GM12892 (cell line): ENCODE measurements around the gene CACNA1E.

Experiments
- DNase-seq: peaks from one replicate; pipeline ENCODE4 v3.0.0; 2011; ENCODE audit not compliant: insufficient read length
- FAIRE-seq: peaks from 2 replicates; lab custom pipeline; 2011; peaks lifted over from hg19 to GRCh38; lab: Jason Lieb, UNC
- POLR2A ChIP-seq: IDR thresholded peaks from 2 replicates; pipeline ENCODE4 v1.6.1; 2011; ENCODE audit warnings: low read depth, low read length, control low read depth
- POLR2AphosphoS5 ChIP-seq: IDR thresholded peaks from 2 replicates; pipeline ENCODE4 v1.6.1; 2011; ENCODE audit warnings: low read depth, low read length, control low read depth
- TAF1 ChIP-seq: IDR thresholded peaks from 2 replicates; pipeline ENCODE4 v1.6.1; 2011; ENCODE audit warnings: low read depth, mild to moderate bottlenecking, control low read depth, low read length, borderline replicate concordance

Gene CACNA1E

GRCh38 chr1:181798191-181798926 lies 315.0 kb downstream of the CACNA1E start:
- TF ChIP-seq POLR2A (no peak; the same call in 1 of the 2 replicates), POLR2AphosphoS5 (no peak), TAF1 (no peak)
- no peak for FAIRE-seq
- no peak for DNase-seq

GRCh38 chr1:181801617-181802016 lies 318.3 kb downstream of the CACNA1E start:
- TF ChIP-seq POLR2A (no peak; the same call in 1 of the 2 replicates), POLR2AphosphoS5 (no peak), TAF1 (no peak)
- DNase-seq: no peak
- FAIRE-seq: no peak

GRCh38 chr1:181802466-181802865 lies 319.1 kb downstream of the CACNA1E start:
- FAIRE-seq (no peak), DNase-seq (no peak)
- TF ChIP-seq TAF1: no peak
- no peak for TF ChIP-seq POLR2AphosphoS5
- TF ChIP-seq POLR2A: no peak

DNA sequence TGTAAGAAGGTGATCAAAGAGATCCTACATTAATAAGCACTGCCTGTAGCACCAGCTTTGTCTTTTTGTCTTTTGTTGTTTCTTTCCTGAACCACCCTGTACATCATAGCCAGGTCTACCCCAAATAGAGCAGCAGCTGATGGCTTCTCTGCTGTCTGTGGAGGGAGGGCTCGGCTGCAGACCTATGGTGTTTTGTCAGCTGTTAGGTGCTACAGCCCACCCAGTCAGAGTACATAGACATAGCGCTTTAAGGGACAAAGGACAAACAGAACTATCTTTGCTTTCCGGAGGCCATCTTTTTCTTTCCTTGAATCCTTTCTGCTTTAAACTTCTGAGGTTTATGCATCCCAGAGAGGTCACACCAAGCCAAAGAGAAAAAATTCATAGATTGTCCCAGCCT lies 320.1 kb downstream of the CACNA1E start:
- FAIRE-seq: no peak
- DNase-seq: no peak
- TF ChIP-seq TAF1: no peak
- TF ChIP-seq POLR2AphosphoS5: no peak
- no peak for TF ChIP-seq POLR2A

GRCh38 chr1:181804989-181805388 lies 321.7 kb downstream of the CACNA1E start:
- TF ChIP-seq POLR2AphosphoS5: no peak
- TF ChIP-seq POLR2A: no peak
- no peak for TF ChIP-seq TAF1
- no peak for FAIRE-seq
- no peak for DNase-seq

DNA sequence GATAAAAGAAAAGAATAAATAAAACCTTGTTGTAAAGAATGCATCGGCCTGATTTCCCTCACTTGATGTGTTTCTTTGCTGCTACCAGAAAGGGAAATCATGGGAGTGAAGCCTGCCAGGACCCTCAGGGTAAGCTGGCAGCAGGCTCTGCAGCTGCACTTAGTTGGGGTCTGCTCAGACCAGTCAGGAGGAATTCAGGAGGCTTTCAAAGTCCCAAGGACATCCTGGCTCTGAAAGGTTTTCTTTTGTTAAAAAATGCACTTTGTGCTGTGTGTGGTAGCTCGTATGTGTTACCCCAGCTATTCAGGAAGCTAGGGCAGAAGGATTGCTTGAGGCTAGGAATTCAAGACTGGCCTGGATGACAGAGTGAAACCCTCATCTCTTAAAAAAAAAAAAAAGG lies 323.4 kb downstream of the CACNA1E start:
- TF ChIP-seq POLR2AphosphoS5: no peak
- TF ChIP-seq POLR2A: no peak
- no peak for TF ChIP-seq TAF1
- no peak for DNase-seq
- no peak for FAIRE-seq

DNA sequence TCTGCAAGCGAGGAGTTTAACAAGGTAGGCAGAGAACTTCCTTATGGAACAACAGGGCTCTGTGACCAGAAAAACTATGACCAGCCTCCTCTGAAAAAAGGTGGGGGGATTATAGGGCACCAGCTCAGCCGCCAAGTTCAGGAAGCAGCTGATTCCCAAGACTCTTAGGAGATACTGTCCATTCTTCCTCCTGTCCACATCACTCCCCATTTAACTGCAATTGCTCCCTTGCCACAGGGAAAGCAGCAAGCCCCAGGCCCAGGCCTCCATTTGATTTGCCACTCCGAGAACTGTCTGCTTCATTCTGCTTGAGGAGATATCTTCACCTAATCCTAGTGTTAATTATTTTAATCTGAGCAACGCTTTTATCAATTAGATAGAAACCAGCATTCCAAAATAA lies 323.9 kb downstream of the CACNA1E start:
- no peak for TF ChIP-seq TAF1
- no peak for TF ChIP-seq POLR2AphosphoS5
- TF ChIP-seq POLR2A: no peak
- DNase-seq (no peak), FAIRE-seq (no peak)

GRCh38 chr1:181809991-181810545 lies 326.8 kb downstream of the CACNA1E start:
- no peak for TF ChIP-seq TAF1
- TF ChIP-seq POLR2A: no peak
- no peak for TF ChIP-seq POLR2AphosphoS5
- FAIRE-seq: no peak
- DNase-seq: no peak

DNA sequence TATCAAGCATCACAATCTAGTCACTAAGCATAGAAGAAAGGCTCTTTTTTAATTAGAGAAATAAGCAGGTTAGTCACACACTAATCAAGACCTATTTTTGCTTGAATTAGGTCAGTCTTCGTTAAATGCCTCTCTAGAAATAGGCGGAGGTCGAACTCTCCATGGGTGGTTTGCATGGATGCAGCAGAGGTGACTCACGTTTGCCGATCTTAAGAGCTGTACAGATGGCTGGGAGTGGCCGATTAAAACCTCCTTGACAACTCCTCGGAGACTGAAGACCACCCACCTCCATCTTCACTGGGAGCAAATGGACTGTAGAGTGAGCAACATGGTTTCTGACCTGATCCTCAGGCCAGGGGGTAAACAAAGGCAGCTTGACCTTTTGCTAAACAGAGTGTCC lies 328.9 kb downstream of the CACNA1E start:
- FAIRE-seq (no peak), DNase-seq (no peak)
- TF ChIP-seq TAF1 (no peak), POLR2AphosphoS5 (no peak), POLR2A (no peak)

- DNase-seq (no peak), FAIRE-seq (no peak)
- TF ChIP-seq POLR2A (no peak), TAF1 (no peak), POLR2AphosphoS5 (no peak)
Measured at GRCh38 chr1:181813266-181813665, 329.9 kb downstream of the CACNA1E start.

DNA sequence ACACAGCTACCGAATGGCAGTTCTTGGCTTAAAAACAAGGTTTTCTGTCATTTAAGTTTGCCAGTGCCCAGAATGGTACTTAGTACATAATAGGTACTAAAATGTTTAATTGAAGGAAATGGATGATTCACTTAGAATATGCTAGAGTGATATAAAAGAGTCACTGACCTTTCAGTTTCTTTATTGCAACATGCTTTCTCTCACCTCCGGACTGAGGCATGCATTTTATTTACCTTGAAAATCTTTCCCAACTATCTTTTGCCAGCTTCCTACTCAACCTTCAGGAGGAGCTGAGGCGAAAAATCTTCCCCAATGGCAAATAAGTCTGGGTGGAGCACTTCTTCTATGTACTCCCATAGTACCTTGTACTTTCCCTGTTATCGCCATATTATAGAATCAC lies 333.3 kb downstream of the CACNA1E start:
- FAIRE-seq (no peak), DNase-seq (no peak)
- no peak for TF ChIP-seq POLR2A
- TF ChIP-seq TAF1: no peak
- no peak for TF ChIP-seq POLR2AphosphoS5

DNA sequence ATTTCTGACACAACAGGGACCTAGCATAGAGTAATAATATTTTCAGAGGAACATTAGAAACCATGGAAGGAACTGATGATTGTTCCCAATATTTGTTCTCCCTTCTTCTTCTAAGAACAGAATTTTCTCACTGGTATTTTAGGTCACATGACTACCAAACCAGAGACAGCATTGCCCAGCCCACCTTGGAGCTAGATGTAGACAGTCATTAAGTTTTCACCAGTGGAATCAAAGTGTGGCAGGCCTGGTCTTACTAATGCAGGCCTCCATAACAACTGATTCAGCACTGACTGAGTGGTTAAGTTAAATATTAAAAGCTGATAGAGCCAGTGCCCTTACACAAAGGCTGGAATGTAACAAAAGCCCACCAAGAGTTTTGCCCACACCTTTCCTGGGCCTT lies 333.8 kb downstream of the CACNA1E start:
- DNase-seq (no peak), FAIRE-seq (no peak)
- TF ChIP-seq TAF1 (no peak), POLR2A (no peak), POLR2AphosphoS5 (no peak)
